Suppressor macrophage treated with lipopolysaccharide for 4 hours (primary cell): ENCODE data around the gene LAP3.
"Not testable (repeated sequence)": the region's sequence is repeated elsewhere in the genome, so short reads cannot be mapped to it uniquely, and the experiment has no call there.

Experiments used
- DNase-seq: peaks from one replicate; pipeline ENCODE4 v3.0.0-alpha.2; 2020

LAP3 gene

DNA sequence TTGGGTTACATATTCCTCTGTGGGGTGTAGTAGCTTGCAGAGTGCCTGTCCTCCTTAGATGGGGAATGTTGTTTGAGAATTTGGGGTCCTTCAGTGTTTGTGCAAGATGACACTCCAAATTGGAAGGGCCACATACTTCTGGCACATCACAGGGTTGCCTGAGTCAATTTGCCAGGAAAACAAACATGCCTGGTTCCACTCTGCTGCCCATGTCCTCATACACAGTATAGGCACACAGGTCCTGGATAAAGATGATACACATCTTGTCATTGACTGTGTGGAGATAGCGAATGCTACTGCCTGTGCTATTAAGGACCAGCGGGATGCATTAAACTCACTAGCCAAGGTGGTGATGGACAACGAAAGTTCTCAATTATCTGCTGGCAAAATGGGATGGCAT, 11.2 kb upstream of the LAP3 start:
- no peak for DNase-seq

DNA sequence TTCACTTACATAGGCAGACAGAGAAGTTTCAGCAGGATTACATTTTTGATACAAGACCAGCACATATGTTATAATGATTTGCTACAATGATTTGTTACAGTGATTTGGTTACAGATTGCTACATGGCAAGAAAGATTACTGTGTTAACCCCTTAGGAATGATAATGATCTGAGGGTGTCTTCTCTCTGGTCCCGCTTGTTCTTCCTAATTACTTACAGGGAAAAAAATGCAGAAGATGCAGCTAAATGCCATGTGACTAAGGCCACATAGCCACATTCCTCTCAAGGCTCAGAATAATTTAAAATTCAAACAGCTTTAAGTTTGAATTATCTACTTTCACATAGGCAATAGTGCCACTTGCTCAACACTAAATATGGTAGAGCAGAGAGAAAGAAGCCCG, 9.7 kb upstream of the LAP3 start:
- no peak for DNase-seq

DNA sequence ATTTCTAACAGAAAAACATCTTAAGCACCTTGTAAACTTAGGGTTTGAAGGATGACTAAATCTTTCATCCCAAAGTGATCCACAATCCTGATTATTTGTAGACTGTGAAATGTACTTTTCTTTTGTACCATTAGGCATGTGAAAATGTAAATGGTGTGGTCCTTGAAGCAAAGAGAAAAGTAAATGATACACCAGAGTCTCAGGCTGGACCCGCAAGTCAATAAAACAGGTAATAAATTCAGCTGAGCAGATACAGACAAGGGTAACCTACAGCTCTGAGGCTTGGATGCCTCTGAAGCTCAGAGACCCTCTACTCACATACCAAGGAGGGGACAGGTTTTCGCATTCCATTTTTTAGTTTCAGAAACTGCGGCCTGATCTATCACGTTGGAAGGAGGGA, 2.8 kb upstream of the LAP3 start:
- no peak for DNase-seq

DNA sequence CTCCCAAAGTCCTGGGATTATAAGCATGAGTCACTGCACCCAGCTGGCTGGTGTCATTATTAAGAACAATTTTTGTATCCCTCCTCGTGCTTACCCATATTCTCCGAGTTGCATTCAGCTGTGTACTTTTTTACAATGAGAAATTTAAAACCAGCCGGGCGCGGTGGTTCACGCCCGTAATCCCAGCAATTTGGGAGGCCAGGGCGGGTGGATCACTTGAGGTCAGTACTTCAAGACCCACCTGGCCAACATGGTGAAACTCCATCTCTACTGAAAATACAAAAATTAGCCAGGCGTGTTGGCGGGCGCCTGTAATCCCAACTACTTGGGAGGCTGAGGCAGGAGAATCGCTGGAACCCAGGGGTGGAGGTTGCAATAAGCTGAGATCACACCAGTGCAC, 1.8 kb upstream of the LAP3 start:
- not testable (repeated sequence) for DNase-seq

DNA sequence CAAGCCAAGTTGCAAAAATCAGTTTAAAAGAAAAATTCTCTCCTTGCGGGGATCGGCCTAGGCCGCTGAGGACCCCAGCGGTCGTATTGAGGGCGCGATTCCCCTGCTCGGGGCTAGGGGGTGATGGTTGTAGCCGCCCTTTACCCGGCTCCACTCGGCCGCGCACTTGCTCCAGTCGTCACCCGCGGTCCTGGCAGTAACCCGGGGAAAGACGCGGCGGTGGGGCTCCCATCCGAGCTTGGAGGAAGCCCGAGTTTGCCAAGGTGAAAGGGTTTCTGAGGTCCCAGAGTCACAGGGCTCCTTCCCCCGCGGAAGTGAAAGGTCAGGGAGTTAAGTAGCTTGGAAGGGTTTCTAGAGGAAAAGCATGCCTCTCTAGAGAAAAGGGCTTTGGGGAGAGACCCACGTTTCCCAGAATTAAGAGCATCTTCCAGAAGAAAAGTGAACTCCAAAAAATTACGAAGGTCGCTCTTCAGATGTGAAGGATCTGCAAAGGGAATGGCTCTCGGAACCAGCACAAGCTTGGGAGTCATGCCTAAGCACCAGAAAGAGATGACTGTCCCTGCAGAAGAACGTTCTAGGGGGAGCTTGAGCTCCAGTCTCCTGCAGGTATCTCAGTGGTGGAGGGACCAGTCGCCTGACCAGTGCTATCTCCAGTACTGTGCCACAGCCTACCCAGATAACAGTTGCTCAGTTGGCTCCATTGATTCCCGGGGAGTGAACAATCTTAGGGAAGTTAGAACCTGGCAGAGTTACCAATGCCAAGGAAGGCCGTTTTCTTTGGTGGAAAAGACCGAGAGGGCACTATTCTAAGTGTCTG, 875 bp downstream of the LAP3 start:
- peak; percentile 53 for DNase-seq

DNA sequence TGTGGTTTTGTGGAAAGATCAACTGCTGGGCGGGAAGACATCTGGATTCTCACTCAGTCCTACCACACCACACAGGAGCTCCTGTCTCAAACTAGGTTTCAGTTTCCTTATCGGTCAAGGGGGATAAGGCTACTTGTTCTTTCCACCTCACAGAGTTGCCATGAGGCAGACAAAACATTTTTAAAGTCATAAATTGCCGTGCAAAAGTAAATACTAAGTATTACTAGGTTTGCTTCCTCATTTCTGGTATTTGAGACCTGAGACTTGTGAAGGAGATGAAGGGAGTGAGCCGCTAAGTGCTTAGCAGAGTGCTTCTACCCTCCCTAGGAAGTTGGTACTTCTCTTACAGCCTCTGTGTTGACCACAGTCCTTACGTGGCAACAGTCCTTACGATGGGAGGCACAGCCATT, 1.5 kb downstream of the LAP3 start:
- DNase-seq, result peak; percentile 75

DNA sequence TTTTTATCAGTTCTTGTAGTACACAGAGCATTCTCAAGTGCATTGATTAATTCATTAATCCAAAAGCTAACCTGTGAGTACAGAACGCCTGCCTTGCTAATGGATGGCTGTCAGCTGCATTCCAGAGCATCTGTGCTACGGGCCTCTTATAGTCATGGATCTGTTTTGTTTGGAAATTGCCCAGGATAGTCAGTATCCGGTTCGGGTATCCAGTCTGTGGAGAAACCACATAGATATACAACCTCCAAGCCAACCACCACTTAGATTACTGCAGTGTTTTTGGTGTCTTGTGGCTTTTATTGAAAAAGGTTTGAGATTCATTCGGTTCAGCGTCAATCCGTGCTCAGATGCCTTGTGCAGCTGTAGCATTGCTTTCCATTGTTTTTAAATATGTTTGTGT, 4.0 kb downstream of the LAP3 start:
- DNase-seq, result no peak

DNA sequence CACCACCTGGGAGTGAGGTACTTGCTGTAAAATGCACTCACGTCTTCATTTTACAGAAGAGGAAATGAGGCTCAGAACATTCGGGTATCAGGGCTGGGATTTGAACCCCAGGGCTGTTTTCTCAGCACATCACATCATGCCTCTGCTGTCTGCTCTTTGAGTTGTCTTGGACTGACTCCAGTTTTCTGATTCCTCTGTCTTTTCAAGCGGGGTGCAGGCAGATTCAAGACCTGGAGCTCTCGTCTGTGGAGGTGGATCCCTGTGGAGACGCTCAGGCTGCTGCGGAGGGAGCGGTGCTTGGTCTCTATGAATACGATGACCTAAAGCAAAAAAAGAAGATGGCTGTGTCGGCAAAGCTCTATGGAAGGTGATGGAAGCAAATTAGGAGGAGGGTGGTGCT, 6.3 kb downstream of the LAP3 start:
- no peak for DNase-seq

DNA sequence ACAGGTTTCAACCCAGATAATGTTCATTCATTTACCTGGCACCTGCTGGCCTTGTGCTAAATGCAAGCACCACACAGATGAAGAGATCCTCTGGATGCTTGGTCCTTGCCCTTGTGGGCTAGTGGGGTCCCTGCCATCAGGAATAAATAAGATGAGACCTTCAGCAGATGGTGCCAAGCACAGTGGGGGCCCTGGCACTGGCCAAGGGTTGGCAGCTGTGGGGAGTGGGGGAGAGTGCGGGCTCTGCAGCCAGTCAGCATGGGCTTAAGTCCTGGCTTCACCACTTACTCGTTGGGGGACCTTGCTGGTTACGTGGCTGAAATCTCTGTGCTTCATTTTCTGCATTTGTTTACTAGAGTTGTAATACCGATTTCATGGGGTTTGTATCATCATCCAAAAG, 6.9 kb downstream of the LAP3 start:
- no peak for DNase-seq

DNA sequence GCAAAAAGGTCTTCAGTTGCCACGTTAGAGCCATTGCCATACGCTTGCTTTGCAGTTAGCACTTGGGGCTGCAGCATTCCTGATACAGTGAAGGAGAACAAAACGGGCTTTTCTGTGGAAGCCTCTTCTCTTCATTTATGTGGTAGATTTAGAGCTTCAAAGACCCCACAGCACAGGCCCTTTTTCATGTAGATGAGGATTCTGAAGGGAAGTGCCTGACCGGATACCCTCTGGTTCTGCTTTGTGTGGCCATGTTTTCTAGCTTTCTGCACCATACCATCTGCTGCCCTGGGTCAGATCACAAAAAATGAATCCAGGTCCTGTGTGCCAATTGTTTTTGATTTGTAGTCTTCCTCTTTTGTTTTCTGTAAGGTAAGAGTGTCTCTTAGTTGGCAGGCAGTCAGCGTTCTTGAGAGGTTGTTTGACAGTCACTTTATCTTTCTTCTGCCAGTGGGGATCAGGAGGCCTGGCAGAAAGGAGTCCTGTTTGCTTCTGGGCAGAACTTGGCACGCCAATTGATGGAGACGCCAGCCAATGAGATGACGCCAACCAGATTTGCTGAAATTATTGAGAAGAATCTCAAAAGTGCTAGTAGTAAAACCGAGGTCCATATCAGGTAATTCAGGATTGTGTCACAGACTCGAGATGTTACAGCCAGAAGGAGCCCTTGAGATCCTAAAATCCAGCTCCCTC, 7.7 kb downstream of the LAP3 start:
- no peak for DNase-seq

DNA sequence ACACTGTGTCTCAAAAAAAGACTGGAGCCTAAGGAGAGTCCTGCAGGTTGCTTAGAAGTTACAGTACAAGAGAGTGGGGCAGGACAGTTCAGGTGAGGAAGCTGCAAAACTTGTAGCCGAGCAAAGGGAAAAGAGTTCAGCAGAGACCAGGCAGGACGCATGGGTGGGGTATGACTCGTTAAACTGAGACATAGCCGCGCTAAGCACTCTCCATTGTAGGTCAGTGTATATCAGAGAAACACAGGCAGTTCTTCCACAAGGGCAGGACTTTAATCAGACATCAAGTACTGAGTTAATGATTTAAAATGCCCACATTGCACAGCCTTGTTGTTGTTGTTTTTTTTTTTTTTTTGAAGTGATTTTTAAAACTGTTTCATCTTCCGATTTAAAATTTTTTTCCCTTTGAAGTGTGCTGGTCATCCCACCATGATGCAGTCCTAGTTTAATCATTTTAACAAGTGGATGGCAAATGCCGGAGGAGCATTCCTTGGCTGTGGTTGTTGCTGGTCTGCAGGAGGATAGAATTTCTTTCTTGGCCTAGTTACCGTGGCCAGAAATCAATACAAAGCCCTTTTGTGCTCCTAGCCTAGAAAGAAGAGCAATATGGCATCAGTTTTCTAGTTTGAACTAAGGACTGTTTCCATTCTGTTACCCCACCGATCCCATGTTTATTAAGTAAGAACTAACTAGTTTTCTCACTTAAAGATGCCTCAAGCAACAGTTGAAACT, 10.3 kb downstream of the LAP3 start:
- no peak for DNase-seq

DNA sequence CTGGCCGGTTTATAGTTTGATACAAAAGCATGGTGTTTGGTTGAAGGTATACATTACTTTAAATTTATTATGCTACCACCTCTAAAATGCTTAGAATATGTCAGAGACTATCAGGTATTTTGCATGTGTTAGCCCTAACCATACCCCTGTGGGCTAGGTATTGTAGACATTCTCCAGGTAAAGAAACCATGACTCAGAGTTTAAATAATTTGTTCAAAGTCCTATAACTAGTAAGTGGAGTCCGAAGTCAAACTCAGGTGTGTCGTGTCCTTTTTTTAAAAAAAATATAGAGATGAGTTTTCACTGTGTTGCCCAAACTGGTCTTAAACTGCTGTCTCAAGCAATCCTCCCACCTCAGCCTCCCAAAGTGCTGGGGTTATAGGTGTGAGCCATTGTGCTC, 12.4 kb downstream of the LAP3 start:
- no peak for DNase-seq

DNA sequence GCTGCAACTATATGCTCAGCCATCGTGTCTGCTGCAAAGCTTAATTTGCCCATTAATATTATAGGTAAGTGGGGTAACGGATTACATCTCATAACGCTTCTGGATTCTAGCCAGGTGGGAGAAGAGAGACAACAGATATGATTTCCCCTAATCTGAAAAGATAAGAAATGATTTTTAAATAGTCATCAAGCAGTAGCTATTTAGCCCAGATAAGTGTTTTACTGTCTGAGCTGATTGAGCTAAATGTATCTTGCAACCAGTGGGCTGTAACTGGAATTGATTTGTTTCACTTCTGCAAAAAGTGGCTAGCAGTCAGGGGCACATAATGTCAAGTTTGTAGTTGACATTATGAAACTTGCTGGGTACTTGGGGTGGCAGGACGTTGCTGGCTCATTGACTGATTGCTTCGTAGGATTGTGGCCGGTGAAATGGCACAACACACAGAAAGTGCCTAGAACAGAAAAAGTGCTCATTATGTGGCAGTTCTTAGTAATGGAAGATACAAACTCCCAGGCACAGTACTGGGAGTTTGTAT, 18.5 kb downstream of the LAP3 start:
- peak; percentile 89 for DNase-seq

DNA sequence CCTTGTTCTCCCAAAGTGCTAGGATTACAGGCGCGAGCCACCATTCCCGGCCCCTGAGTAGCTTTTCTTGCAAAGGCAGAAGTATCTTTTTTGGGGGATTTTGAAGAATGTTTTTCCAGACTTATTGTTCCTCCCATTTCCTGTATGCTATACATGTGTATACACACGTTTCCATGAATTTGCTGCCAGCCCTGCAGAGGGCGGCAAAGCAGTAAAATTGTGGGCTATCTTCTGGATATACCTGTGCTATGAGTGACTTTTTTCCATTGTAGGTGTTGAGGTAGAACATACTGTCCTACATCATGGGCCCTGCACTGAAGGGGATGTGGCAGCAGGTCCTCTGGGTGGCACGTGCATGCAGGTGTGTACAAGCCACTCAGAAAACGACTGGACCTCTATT, 20.5 kb downstream of the LAP3 start:
- no peak for DNase-seq

DNA sequence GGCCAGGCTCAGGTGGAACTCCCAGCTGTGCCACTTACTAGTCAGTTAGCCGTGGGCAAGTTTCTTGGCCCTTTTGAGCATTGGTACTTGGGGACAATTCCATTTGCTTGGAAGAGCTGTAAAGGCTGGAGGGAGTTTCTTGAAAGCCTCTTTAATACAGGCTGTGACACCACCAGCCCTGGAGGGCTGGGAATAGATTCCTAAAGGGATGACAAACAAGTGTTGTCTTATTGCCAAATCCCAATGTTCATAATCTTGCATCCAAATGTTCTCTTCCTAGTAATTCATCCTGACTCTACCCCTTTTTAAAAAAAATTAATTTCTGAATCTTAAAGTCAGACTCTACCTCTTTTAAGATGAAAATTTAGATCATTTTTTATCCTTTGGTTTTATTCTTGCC, 22.8 kb downstream of the LAP3 start:
- DNase-seq, result no peak

DNA sequence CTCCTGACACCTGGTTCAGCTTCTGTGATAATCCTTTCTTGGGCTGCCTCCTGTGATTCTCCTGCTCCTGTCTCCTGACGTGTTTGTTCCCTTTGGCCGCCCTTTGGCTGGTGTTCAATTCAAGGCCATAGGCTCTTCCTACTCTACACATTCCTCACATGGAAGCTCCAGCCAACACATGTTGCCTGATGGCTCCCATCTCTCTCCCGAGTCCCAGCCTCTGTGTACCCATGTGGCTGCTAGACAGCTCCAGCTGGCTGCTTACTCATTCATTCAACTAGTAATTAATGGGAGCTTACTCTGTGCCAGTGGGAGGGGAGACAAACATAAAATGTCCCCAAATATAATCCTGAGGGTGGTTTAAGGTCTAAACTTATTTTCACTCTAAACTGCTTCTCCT, 28.2 kb downstream of the LAP3 start:
- no peak for DNase-seq

DNA sequence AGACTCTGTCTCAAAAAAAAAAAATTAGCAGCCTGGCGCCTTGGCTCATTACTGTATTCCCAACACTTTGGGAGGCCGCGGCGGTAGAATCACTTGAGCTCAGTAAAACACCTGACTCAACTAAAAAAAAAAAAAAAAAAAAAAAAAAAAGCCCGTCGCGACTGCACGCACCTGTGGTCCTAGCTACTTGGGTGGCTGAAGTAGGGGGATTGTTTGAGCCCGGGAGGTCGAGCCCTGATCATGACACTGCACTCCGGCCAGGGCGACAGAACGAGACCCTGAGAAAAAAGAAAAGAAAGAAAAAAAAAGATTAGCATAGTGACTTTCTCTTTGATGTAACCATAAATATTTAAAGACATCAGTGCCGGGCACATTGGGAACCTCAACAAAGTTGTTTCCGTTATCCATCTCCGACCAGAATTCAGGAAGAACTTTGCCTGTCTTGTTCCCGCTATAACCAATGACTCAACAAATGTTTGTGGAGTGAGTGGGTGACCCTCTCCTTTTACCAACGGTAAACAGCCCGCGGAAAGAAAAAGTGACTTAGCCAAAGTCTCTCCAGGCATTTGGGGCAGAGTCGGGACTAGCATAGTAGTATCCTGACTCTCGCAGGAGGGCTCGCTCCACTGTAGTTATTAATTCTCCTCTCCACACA, 36.9 kb downstream of the LAP3 start:
- DNase-seq, result peak; percentile 72

DNA sequence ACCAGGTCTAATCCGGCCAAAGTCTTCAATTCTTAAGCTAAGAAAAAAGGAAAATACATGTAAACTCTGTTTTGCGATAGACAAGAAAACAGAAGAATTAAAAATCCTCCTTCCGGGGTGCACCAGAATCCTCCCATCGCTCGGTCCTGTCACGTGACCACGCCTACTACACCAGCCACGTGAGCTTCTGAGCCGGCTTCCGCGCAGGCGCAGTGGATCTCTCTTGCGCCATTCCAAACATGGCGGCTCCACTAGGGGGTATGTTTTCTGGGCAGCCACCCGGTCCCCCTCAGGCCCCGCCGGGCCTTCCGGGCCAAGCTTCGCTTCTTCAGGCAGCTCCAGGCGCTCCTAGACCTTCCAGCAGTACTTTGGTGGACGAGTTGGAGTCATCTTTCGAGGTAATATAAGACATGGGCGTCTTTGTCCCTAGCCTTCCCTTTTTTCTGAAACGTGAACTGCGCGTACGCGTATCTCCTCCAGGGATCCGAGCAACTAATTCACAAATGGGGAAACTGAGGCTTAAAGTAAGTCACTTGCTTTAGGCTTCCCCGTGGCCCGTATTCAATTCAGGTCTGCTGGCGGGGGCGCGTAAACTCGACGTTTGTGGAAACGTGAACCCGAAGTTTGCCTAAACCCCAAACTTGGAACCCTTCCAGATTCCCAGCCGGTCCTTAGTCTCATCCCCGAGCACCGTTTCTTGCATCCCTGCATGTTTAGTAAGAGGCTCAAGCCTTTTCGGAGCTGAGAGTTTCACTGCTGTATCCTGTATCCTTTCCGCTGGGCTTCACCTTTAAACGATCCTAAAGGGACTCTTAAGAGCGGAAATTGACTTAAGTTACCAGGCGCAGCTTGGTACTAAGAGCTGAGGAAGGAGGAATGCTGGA, 37.7 kb downstream of the LAP3 start, which contains the start of gene MED28:
Gene MED28, plus strand, starts transcription at position 226 of the 884 bp plus-strand sequence. Its CDS starts 14 bp downstream, at position 240.
- peak; percentile 99 for DNase-seq

DNA sequence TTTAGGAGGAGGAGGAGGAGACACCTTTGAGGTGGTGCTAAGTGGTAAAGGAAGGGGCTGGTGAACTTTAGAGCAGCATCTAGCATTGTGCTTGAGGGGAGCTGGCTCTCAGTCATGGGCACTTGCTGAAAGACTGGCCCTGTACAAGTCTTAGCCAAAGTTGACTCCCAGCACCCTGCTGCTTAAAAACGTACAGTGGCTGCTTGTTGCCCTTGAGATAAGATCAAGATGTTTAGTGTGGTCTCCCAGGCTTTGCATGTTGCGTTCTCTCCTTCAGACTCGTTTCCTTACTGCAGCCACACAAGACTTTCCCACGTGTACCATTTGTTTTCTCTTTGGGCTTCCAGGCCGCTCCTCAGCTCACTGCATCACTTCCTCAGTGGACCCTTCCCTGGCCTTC, 39.3 kb downstream of the LAP3 start:
- DNase-seq, result no peak

DNA sequence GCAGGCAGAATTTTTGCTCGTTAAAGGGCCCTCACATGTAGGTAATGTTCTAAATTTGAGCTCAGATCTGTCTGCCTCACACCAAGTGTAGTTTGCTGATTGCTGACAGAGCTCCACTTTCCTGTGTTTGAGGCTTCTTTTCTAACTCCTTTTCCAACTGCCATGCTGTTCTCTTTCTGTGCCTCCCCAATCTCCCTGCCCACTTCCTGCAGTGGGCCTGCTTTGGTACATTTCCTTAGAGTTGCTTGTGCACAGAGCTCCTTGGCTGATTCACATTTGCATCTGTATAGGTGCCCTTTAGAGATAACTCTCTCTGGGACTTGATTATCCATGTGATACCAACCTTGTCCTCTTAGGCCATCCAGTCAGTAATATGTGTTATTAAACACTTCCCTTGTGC, 41.9 kb downstream of the LAP3 start:
- DNase-seq, result no peak

DNA sequence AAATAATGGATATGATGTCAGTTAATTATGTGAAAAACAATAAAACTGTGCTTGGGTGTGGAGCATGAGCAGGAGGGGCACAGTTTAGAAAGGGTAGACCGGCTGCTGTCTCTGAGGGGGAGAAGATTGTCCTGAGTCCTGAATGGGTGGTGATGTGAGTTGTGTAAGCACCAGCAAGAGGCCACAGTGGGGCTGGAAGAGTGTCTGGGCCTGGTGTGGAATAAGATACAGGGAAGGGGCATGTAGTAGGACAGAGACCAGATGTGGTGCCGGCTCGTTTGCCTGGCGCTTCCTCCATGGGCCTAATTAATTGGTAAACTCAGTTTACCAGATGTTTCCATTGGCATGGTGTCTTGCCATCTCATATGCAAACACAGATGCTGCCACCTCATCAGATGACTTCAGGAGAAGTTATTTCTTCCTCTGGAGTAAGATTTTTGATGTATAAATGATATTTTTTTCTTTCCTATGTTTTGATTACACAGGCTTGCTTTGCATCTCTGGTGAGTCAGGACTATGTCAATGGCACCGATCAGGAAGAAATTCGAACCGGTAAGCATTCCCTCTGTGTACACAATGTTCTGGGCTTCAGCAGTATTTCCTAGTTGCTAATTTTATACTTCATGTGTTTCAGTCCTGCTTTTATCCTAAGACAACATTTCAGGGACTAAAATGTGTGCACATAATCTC, 42.6 kb downstream of the LAP3 start:
- DNase-seq, result no peak
